ENCODE data around the gene EIF3L.

DNA sequence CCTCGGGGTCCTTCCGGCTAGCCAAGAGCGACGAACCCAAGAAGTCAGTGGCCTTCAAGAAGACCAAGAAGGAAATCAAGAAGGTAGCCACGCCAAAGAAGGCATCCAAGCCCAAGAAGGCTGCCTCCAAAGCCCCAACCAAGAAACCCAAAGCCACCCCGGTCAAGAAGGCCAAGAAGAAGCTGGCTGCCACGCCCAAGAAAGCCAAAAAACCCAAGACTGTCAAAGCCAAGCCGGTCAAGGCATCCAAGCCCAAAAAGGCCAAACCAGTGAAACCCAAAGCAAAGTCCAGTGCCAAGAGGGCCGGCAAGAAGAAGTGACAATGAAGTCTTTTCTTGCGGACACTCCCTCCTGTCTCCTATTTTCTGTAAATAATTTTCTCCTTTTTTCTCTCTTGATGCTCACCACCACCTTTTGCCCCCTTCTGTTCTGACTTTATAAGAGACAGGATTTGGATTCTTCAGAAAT lies 43.4 kb upstream of the EIF3L start:
- TF ChIP-seq, protein P1, sequence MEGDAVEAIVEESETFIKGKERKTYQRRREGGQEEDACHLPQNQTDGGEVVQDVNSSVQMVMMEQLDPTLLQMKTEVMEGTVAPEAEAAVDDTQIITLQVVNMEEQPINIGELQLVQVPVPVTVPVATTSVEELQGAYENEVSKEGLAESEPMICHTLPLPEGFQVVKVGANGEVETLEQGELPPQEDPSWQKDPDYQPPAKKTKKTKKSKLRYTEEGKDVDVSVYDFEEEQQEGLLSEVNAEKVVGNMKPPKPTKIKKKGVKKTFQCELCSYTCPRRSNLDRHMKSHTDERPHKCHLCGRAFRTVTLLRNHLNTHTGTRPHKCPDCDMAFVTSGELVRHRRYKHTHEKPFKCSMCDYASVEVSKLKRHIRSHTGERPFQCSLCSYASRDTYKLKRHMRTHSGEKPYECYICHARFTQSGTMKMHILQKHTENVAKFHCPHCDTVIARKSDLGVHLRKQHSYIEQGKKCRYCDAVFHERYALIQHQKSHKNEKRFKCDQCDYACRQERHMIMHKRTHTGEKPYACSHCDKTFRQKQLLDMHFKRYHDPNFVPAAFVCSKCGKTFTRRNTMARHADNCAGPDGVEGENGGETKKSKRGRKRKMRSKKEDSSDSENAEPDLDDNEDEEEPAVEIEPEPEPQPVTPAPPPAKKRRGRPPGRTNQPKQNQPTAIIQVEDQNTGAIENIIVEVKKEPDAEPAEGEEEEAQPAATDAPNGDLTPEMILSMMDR (IDR thresholded peaks at IDR 0.05; ENCODE audit: insufficient read depth, low read length), result no peak
- TF ChIP-seq, protein P2, sequence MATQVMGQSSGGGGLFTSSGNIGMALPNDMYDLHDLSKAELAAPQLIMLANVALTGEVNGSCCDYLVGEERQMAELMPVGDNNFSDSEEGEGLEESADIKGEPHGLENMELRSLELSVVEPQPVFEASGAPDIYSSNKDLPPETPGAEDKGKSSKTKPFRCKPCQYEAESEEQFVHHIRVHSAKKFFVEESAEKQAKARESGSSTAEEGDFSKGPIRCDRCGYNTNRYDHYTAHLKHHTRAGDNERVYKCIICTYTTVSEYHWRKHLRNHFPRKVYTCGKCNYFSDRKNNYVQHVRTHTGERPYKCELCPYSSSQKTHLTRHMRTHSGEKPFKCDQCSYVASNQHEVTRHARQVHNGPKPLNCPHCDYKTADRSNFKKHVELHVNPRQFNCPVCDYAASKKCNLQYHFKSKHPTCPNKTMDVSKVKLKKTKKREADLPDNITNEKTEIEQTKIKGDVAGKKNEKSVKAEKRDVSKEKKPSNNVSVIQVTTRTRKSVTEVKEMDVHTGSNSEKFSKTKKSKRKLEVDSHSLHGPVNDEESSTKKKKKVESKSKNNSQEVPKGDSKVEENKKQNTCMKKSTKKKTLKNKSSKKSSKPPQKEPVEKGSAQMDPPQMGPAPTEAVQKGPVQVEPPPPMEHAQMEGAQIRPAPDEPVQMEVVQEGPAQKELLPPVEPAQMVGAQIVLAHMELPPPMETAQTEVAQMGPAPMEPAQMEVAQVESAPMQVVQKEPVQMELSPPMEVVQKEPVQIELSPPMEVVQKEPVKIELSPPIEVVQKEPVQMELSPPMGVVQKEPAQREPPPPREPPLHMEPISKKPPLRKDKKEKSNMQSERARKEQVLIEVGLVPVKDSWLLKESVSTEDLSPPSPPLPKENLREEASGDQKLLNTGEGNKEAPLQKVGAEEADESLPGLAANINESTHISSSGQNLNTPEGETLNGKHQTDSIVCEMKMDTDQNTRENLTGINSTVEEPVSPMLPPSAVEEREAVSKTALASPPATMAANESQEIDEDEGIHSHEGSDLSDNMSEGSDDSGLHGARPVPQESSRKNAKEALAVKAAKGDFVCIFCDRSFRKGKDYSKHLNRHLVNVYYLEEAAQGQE (IDR thresholded peaks at IDR 0.05; ENCODE audit: insufficient replicate concordance, low read depth), result no peak
